Activated CD8-positive, alpha-beta T cell treated with anti-CD3 and anti-CD28 coated beads, Interleukin-2, amount 10 ng/mL, durations not matched to agents 7 days and 5 days (primary cell): ENCODE results near the gene SRRD. TPM values are rescaled to one million over a fixed set of nuclear protein-coding genes. Genes with fewer than 3 reads are reported as not detected.

Source experiments
- ATAC-seq: fragments of 150-1000 bp; cut with Tn5 transposase; one replicate; pipeline ENCODE4 v1.10.0; 2021; ENCODE audit warnings: moderate library complexity
- CTCF ChIA-PET: fragments of 350-600 bp; sonication (Branson Sonifier 250); formaldehyde crosslinking; loops from one replicate; lab custom pipeline; 2021; ENCODE audit warnings: antibody characterized with exemption; lab: Charles Lee
- POLR2A ChIA-PET: fragments of 350-600 bp; sonication (Branson Sonifier 250); formaldehyde crosslinking; loops from one replicate; lab custom pipeline; 2021; ENCODE audit warnings: antibody characterized with exemption; lab: Charles Lee
- DNase-seq: peaks from one replicate; pipeline ENCODE4 v3.0.0-alpha.2; 2020
- H3K27ac Mint-ChIP-seq: one replicate; pipeline ENCODE4 v1.8.0; 2021; ENCODE audit warnings: mild to moderate bottlenecking, mixed read lengths
- H3K27me3 Mint-ChIP-seq: one replicate; pipeline ENCODE4 v1.8.0; 2021; ENCODE audit warnings: low read depth, mixed read lengths
- H3K36me3 Mint-ChIP-seq: one replicate; pipeline ENCODE4 v1.8.0; 2021; ENCODE audit warnings: low read depth, mixed read lengths
- H3K4me1 Mint-ChIP-seq: one replicate; pipeline ENCODE4 v1.8.0; 2021; ENCODE audit warnings: low read depth, mixed read lengths
- H3K4me3 Mint-ChIP-seq: one replicate; pipeline ENCODE4 v1.8.0; 2021; ENCODE audit warnings: mild to moderate bottlenecking, mixed read lengths
- H3K9me3 Mint-ChIP-seq: one replicate; pipeline ENCODE4 v1.8.0; 2022; ENCODE audit warnings: mixed read lengths; ENCODE audit not compliant: insufficient read depth
- total RNA-seq, 2 experiments: library from RNA; stranded (reverse); gene quantifications; one replicate each; pipeline ENCODE4 v1.2.3, GENCODE V29; 2021

SRRD gene
- total RNA-seq, 2 experiments from 2014 or later: 21.6 to 22.6 TPM

GRCh38 chr22:26536056-26536761 is 52.5 kb downstream of the SRRD start:
- DNase-seq (no peak), ATAC-seq (no peak)
- Mint-ChIP-seq H3K9me3 (no peaks in the 10 kb centered on the region), H3K27me3 (no peaks in the 10 kb centered on the region), H3K4me3 (no peak overlapping the region), H3K4me1 (no peaks in the 10 kb centered on the region), H3K27ac (peak overlapping the region; percentile 57), H3K36me3 (peaks cover 65% of the 10 kb centered on the region)
- POLR2A ChIA-PET: no interaction called here
- CTCF ChIA-PET: no interaction called here

GRCh38 chr22:26536762-26537134 is 53.1 kb downstream of the SRRD start:
- H3K4me3 Mint-ChIP-seq: no peak overlapping the region
- ChIA-PET CTCF (no interaction called here), POLR2A (no interaction called here)
- peak overlapping the region; percentile 57 for H3K27ac Mint-ChIP-seq
- peaks cover 59% of the 10 kb centered on the region for H3K36me3 Mint-ChIP-seq
- DNase-seq (no peak), ATAC-seq (no peak)
- H3K4me1 Mint-ChIP-seq: no peaks in the 10 kb centered on the region
- no peaks in the 10 kb centered on the region for H3K27me3 Mint-ChIP-seq
- no peaks in the 10 kb centered on the region for H3K9me3 Mint-ChIP-seq

- Mint-ChIP-seq H3K9me3 (no peaks in the 10 kb centered on the region), H3K4me3 (no peak overlapping the region), H3K27ac (no peak overlapping the region), H3K4me1 (peaks cover 30% of the 10 kb centered on the region), H3K27me3 (no peaks in the 10 kb centered on the region), H3K36me3 (peaks cover 59% of the 10 kb centered on the region)
- DNase-seq: no peak
- ChIA-PET CTCF (interaction anchor here (1.2 to 1.3 kb wide), 2 partner anchors 37 kb away, joined by 3 to 4 read pairs; no protein-coding TSS in a partner anchor), POLR2A (interaction anchor here (0.6 kb wide), 1 partner anchor 15 kb away, joined by 3 read pairs; no protein-coding TSS in a partner anchor)
- no peak for ATAC-seq
These were observed 56.4 kb downstream of the SRRD start for GRCh38 chr22:26540119-26540518.

- H3K36me3 Mint-ChIP-seq: peaks cover 57% of the 10 kb centered on the region
- no peak for DNase-seq
- POLR2A ChIA-PET: no interaction called here
- CTCF ChIA-PET: interaction anchor here (1.2 kb wide), 1 partner anchor 38 kb away, joined by 3 read pairs; no protein-coding TSS in a partner anchor
- H3K4me3 Mint-ChIP-seq: no peak overlapping the region
- H3K27me3 Mint-ChIP-seq: no peaks in the 10 kb centered on the region
- H3K27ac Mint-ChIP-seq: no peak overlapping the region
- peaks cover 38% of the 10 kb centered on the region for H3K4me1 Mint-ChIP-seq
- no peaks in the 10 kb centered on the region for H3K9me3 Mint-ChIP-seq
- no peak for ATAC-seq
These were observed 57.6 kb downstream of the SRRD start for GRCh38 chr22:26541167-26541819.

- Mint-ChIP-seq H3K27me3 (no peaks in the 10 kb centered on the region), H3K27ac (peak overlapping the region; percentile 75), H3K36me3 (peaks cover 62% of the 10 kb centered on the region), H3K4me1 (peaks cover 53% of the 10 kb centered on the region), H3K4me3 (no peak overlapping the region), H3K9me3 (peaks cover 7% of the 10 kb centered on the region)
- POLR2A ChIA-PET: no interaction called here
- CTCF ChIA-PET: interaction anchor here (1.0 to 1.8 kb wide), 3 partner anchors 17 to 39 kb away, joined by 3 to 11 read pairs (median 3); no protein-coding TSS in a partner anchor
- ATAC-seq (peak; percentile 73), DNase-seq (peak; percentile 59)
These were observed 59.2 kb downstream of the SRRD start for GRCh38 chr22:26542831-26543230.

Other genes starting within 250 kb of the SRRD start
- gene ASPHD2, start 54.6 kb upstream of the SRRD start, total RNA-seq: 10 to 100 TPM in 1 of 2 experiments, 1 to 10 TPM in 1; 9.2 to 10.0 TPM
- 10 to 100 TPM; 32.2 to 34.6 TPM for gene HPS4, start 94 bp upstream of the SRRD start, total RNA-seq
- 10 to 100 TPM; 56.2 to 57.7 TPM for gene TFIP11, start 28.6 kb downstream of the SRRD start, total RNA-seq
- gene TPST2, start 106.3 kb downstream of the SRRD start, total RNA-seq: 10 to 100 TPM; 62.8 to 68.9 TPM
- gene CRYBB1, start 134.2 kb downstream of the SRRD start, total RNA-seq: not detected
- not detected for gene CRYBA4, start 138.1 kb downstream of the SRRD start, total RNA-seq
- 10 to 100 TPM; 23.6 to 26.3 TPM for gene MIAT, start 173.7 kb downstream of the SRRD start, total RNA-seq